Hepatocyte (in vitro differentiated cells): ENCODE data around the gene FERMT1. TPM values are rescaled to one million over a fixed set of nuclear protein-coding genes. Genes with fewer than 3 reads are reported as not detected.

ENCODE experiments used
- DNase-seq: peaks from one replicate; pipeline ENCODE4 v3.0.0-alpha.2; 2016; ENCODE audit warnings: low spot score
- H2AFZ ChIP-seq: fragments of 200-600 bp; sonication (generic); 2 replicates; pipeline ENCODE4 v1.6.0; 2016; ENCODE audit warnings: antibody characterized with exemption, mild to moderate bottlenecking
- H3K27ac ChIP-seq: fragments of 200-600 bp; sonication (generic); 2 replicates; pipeline ENCODE4 v1.5.1; 2016; ENCODE audit warnings: mild to moderate bottlenecking
- H3K27me3 ChIP-seq: fragments of 200-600 bp; sonication (generic); 2 replicates; pipeline ENCODE4 v1.6.1; 2016
- H3K36me3 ChIP-seq: fragments of 200-600 bp; sonication (generic); replicated peaks from 2 replicates; pipeline ENCODE4 v1.5.1; 2016; ENCODE audit warnings: low read depth; ENCODE audit not compliant: insufficient read depth
- H3K4me1 ChIP-seq: fragments of 200-600 bp; sonication (generic); 2 replicates; pipeline ENCODE4 v1.5.1; 2016; ENCODE audit warnings: mild to moderate bottlenecking, moderate library complexity; ENCODE audit not compliant: insufficient read depth
- H3K4me2 ChIP-seq: fragments of 200-600 bp; sonication (generic); 2 replicates; pipeline ENCODE4 v1.6.0; 2016
- H3K4me3 ChIP-seq: fragments of 200-600 bp; sonication (generic); 2 replicates; pipeline ENCODE4 v1.5.1; 2016; ENCODE audit warnings: mild to moderate bottlenecking
- H3K79me2 ChIP-seq: fragments of 200-600 bp; sonication (generic); 2 replicates; pipeline ENCODE4 v1.6.0; 2017; ENCODE audit warnings: mild to moderate bottlenecking
- H3K9me2 ChIP-seq: fragments of 200-600 bp; sonication (generic); replicated peaks from 2 replicates; pipeline ENCODE4 v1.6.0; 2017; ENCODE audit warnings: mild to moderate bottlenecking; ENCODE audit not compliant: insufficient read depth
- H3K9me3 ChIP-seq: fragments of 200-600 bp; sonication (generic); 2 replicates; pipeline ENCODE4 v1.5.1; 2016; ENCODE audit warnings: low read depth, mild to moderate bottlenecking
- H4K20me1 ChIP-seq: fragments of 200-600 bp; sonication (generic); 2 replicates; pipeline ENCODE4 v1.6.0; 2016; ENCODE audit warnings: mild to moderate bottlenecking; ENCODE audit not compliant: insufficient read depth, poor library complexity, severe bottlenecking
- CTCF ChIP-seq: fragments of 200-600 bp; sonication (generic); IDR thresholded peaks from 2 replicates; pipeline ENCODE4 v1.5.1; 2016; ENCODE audit warnings: antibody characterized with exemption, mild to moderate bottlenecking; ENCODE audit not compliant: poor library complexity
- EZH2 ChIP-seq: fragments of 200-600 bp; sonication (generic); IDR thresholded peaks from 2 replicates; pipeline ENCODE4 v1.6.1; 2016; ENCODE audit warnings: antibody characterized with exemption, mild to moderate bottlenecking, borderline replicate concordance
- EZH2phosphoT487 ChIP-seq: fragments of 200-600 bp; sonication (generic); IDR thresholded peaks from one replicate; pipeline ENCODE4 v1.6.1; 2018; ENCODE audit warnings: antibody characterized with exemption, mild to moderate bottlenecking, low read depth, moderate library complexity; ENCODE audit not compliant: unreplicated experiment, severe bottlenecking
- WGBS: methylation state at CpG from one replicate; pipeline ENCODE4 v1.1.6; 2016; ENCODE audit warnings: low lambda C conversion rate; ENCODE audit errors: missing lambda C conversion rate; 5-methylcytosine and 5-hydroxymethylcytosine counted together
- polyA plus RNA-seq: library from polyadenylated mRNA; unstranded; fragments of >200 nt; fragmentation: Nextera tagmentation; extraction: Ambion mirVana; gene quantifications from 2 replicates; pipeline ENCODE4 v1.2.1, GENCODE V29; 2016
- total RNA-seq: library from RNA; depleted of rRNA; stranded (reverse); fragments of >200 nt; gene quantifications from 2 replicates; pipeline ENCODE4 v1.2.3, GENCODE V29; 2014

Gene FERMT1
- total and polyA plus RNA-seq, 2 experiments from 2014 or later = 3.4 to 13.9 TPM

DNA sequence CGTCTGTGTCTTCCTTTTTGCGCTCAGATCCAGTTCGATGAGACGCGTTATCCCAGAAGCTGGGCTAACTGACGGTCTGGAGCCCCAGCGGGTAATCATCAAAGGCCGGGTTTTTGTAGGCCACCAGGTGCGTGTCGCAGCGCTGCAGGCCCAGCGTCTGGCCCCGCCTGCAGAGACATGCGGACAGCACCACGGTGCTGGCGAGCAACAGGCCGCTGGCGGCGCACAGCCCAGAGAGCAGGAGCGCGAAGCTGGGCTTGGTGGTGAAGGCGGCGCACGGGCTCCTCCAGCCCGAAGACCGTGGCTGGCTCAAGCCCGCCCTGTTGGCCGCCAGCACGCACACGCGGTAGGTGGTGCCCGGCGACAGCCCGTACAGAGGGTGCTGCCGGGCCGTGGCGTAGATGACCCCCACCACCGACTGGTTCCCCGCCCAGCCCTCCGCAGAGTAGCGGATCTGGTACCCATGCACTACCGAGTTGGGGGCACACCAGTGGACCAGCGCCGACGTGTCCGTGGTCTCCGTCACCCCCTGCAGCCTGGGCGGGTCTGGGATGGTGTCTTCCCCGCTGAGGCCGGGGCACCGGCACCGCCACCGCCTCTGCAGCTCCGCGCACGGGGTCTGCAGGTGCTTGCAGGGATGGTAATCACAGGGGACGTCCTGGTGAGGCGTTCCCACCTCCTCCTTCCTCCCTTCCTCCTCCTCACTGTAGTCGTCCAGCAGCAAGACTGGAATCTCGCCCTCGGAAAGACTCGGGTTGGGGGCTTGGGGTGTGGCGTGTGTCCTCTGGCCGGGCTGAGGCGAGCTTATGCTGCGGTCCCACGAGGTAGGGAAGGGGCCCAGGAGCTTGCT is 81.6 kb downstream of the FERMT1 start:
- Histone ChIP-seq H3K4me2 (no peak overlapping the region), H3K36me3 (no peaks in the 10 kb centered on the region), H3K9me3 (no peaks in the 10 kb centered on the region), H3K27ac (no peak overlapping the region), H3K27me3 (no peaks in the 10 kb centered on the region), H4K20me1 (no peaks in the 10 kb centered on the region), H3K4me3 (no peak overlapping the region), H2AFZ (no peak overlapping the region), H3K79me2 (no peaks in the 10 kb centered on the region), H3K4me1 (no peaks in the 10 kb centered on the region), H3K9me2 (no peaks in the 10 kb centered on the region)
- DNase-seq = no peak
- TF ChIP-seq CTCF (no peak), EZH2phosphoT487 (no peak), EZH2 (no peak)
- 97% methylated on average over 66 of the region's 67 CpGs for WGBS

- Histone ChIP-seq H3K27me3 (no peaks in the 10 kb centered on the region), H2AFZ (no peak overlapping the region), H3K27ac (no peak overlapping the region), H3K4me1 (no peaks in the 10 kb centered on the region), H4K20me1 (no peaks in the 10 kb centered on the region), H3K36me3 (no peaks in the 10 kb centered on the region), H3K9me3 (no peaks in the 10 kb centered on the region), H3K9me2 (no peaks in the 10 kb centered on the region), H3K4me3 (no peak overlapping the region), H3K4me2 (no peak overlapping the region), H3K79me2 (peaks cover 1% of the 10 kb centered on the region)
- DNase-seq = no peak
- TF ChIP-seq EZH2 (no peak), CTCF (no peak), EZH2phosphoT487 (no peak)
- 98% methylated on average over 8 of the region's 8 CpGs for WGBS
Observed at GRCh38 chr20:6040540-6040939, 82.3 kb downstream of the FERMT1 start.

- H3K9me2 ChIP-seq = no peaks in the 10 kb centered on the region
- no peak overlapping the region for H2AFZ ChIP-seq
- no peak overlapping the region for H3K4me3 ChIP-seq
- H4K20me1 ChIP-seq = no peaks in the 10 kb centered on the region
- 89% methylated on average over 5 of the region's 5 CpGs for WGBS
- H3K4me1 ChIP-seq = no peaks in the 10 kb centered on the region
- H3K27ac ChIP-seq = no peak overlapping the region
- H3K27me3 ChIP-seq = no peaks in the 10 kb centered on the region
- no peaks in the 10 kb centered on the region for H3K36me3 ChIP-seq
- peaks cover 4% of the 10 kb centered on the region for H3K79me2 ChIP-seq
- TF ChIP-seq EZH2 = no peak
- no peak for DNase-seq
- no peaks in the 10 kb centered on the region for H3K9me3 ChIP-seq
- H3K4me2 ChIP-seq = no peak overlapping the region
Observed at GRCh38 chr20:6039766-6040165, 83.1 kb downstream of the FERMT1 start.

GRCh38 chr20:6038256-6038655 is 84.6 kb downstream of the FERMT1 start:
- no peak for DNase-seq

More at GRCh38 chr20:6038256-6038655, 84.6 kb downstream of the FERMT1 start:
- Histone ChIP-seq H3K4me1 (peaks cover 7% of the 10 kb centered on the region), H3K4me3 (no peak overlapping the region), H3K9me2 (no peaks in the 10 kb centered on the region), H3K4me2 (no peak overlapping the region), H3K27me3 (no peaks in the 10 kb centered on the region), H4K20me1 (no peaks in the 10 kb centered on the region), H3K27ac (no peak overlapping the region), H3K79me2 (peaks cover 9% of the 10 kb centered on the region), H2AFZ (no peak overlapping the region), H3K36me3 (no peaks in the 10 kb centered on the region), H3K9me3 (no peaks in the 10 kb centered on the region)
- TF ChIP-seq EZH2phosphoT487 = no peak
- no peak for TF ChIP-seq EZH2
- TF ChIP-seq CTCF = no peak
- 90% methylated on average over 3 of the region's 3 CpGs for WGBS
